Coronary artery (tissue), 2 donors: ENCODE data around the gene DUSP1.

ENCODE experiments used
- DNase-seq: peaks from one replicate; pipeline ENCODE4 v3.0.0-alpha.2; 2017; ENCODE audit warnings: low spot score
- H3K27ac ChIP-seq, 2 donors: fragments of 200-600 bp; sonication (generic); one replicate each; pipeline ENCODE4 v1.5.1; 2016 to 2019
- H3K4me3 ChIP-seq: fragments of 200-600 bp; sonication (generic); 2 replicates; pipeline ENCODE4 v1.5.1; 2016; ENCODE audit warnings: mild to moderate bottlenecking, moderate library complexity
- TF ChIP-seq, protein P1 (sequence below): fragments of 200-600 bp; sonication (generic); IDR thresholded peaks from one replicate; pipeline ENCODE4 v1.5.1; 2019; ENCODE audit warnings: antibody characterized with exemption

Gene DUSP1

DNA sequence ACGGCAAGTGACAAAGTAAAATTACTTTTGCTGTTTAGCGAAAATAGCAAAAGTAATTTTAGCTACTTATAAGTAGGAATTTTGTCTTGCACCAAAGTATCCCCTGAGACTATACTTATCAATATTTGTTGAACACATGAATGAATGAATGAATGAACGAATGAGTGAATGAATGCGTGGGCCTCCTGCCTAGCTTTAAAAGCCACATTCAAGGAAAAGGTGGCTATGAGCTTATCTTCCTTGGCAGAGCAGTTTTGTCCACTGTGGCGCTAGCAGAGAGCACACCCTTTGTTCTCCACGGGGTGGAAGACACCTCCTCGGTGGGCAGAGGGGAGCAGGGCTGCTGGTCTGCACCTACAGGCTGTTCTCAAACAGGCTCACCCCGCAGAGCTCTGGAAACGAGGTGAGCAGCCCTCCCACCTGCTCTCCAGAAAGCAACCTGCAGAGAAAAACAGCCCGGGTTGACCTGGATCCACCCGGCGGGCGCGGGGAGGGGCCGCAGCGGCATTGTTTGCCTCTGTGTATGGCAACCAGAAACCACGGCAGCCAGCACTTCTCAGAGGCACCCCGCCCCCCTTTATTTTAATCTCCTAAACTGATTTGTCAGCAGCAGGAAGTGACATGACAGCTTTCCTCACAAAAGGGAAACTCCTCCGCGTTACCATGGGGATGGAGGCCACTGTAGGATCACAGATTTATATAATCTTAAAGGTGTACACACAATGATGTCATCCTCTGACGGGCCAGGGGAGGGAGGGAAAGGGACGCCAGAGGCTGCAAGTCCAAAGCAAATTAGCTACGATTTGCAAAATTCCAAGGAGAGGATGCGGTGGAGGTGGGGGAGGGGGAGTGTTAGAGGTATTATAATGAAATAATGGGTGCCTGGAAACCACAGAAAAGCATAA lies 5.9 kb downstream of the DUSP1 start:
- Histone ChIP-seq H3K27ac (peak overlapping the region; percentile 93 to 98), H3K4me3 (peak overlapping the region; percentile 86)
- peak; percentile 98 for DNase-seq
- TF ChIP-seq, protein P1, sequence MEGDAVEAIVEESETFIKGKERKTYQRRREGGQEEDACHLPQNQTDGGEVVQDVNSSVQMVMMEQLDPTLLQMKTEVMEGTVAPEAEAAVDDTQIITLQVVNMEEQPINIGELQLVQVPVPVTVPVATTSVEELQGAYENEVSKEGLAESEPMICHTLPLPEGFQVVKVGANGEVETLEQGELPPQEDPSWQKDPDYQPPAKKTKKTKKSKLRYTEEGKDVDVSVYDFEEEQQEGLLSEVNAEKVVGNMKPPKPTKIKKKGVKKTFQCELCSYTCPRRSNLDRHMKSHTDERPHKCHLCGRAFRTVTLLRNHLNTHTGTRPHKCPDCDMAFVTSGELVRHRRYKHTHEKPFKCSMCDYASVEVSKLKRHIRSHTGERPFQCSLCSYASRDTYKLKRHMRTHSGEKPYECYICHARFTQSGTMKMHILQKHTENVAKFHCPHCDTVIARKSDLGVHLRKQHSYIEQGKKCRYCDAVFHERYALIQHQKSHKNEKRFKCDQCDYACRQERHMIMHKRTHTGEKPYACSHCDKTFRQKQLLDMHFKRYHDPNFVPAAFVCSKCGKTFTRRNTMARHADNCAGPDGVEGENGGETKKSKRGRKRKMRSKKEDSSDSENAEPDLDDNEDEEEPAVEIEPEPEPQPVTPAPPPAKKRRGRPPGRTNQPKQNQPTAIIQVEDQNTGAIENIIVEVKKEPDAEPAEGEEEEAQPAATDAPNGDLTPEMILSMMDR = no peak

DNA sequence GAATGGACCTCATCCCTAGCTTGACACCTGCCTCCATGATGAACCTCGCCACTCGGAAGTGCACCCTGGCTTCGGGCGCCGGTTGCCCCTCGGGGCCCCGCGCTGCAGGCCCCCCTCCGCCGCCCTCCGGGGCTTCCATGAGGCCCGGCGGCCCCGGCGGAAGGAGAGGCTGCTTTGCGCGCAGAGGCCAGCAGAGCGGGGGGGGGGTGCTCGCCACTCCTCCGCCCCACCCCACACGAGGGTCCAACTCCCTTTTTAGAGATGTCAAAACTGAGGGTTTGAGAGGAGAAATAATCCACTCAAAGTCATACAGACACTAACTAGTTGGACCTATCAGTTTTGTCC lies 7.9 kb downstream of the DUSP1 start:
- DNase-seq = no peak
- TF ChIP-seq, protein P1 = no peak
- Histone ChIP-seq H3K4me3 (no peak overlapping the region), H3K27ac (peak overlapping the region in 1 of 2 donors; percentile 54)

DNA sequence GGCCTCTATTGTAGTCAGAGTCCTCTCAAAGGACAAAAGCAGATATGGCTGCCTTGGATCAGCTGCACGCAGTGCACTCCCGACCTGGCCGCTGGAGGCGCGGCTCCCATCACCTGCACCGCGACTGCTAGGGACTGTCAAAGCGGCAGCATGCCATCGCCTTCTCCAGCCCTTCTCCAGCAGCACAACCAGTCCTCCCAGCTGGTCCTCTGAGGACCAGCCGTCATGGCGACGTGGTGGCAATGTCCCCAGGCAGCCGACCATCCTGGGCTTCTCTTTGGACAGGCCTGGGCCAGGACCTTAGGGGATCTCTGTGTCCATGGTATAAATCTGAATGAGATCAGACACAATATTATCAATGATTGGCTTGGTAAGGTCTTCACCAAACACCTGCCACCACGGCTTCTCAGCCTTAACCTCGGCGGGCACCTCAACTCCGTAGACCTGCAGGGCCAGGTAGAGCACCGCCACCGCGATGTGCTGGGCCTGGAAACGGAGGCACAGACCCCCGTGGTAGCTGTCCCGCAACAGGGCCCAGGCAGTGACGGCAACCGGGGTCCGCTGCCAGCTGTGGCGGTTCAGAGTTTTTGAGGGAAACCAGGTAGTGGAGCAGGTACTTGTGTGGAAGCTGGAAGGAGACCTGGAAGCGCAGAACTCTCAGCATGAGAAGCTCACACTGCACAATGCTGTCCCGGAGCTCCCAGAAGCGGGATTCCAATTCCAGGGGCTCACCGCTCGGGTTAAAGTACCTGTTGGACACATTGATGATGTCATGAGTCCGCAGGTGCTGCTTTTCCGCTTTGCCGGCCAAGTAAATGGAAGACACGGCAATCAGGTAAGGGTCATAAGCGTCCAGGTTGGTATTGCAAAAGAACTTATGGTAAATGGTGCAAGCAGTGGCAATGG lies 8.5 kb downstream of the DUSP1 start:
- no peak overlapping the region for H3K27ac ChIP-seq

DNA sequence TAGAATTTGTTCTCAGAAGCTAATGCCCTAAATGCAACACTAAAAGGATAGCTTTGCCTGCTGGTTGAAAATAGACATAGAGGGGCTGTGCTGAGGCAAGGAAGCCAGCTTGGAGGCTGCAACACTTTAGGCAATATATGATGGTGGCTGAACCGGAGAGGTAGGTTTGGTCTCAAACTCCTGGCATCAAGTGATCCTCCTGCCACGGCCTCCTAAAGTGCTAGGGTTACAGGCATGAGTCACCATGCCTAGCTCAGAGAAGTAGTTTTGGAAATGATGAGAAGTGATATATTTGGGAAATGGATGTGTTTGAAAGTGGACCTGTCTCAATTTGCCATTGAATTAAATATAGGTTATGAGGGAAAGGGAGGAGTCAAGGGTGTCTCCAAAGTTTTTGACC lies 10.0 kb downstream of the DUSP1 start:
- no peak overlapping the region for H3K27ac ChIP-seq
- TF ChIP-seq, protein P1 = no peak
- no peak overlapping the region for H3K4me3 ChIP-seq
- DNase-seq = no peak

More for the DNA sequence above, 8.5 kb downstream of the DUSP1 start:
- TF ChIP-seq, protein P1 = no peak
- no peak overlapping the region for H3K4me3 ChIP-seq
- no peak for DNase-seq

DNA sequence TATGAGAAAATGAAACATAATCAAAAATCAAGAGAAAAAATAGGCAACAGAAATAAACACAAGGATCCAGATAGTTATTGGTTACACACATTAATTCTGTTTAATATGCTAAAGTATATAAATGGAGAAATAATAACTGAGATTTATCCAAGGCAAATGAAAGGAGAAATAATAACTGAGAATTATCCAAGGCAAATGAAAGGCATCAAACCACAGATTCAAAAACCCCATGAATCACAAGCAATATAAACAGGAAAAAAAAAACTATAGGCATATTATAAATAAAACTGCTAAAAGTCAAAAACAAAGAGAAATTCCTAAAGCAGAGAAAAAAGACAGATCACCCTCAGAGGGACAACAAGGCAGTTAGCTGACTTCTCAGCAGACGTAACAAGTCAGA lies 10.9 kb downstream of the DUSP1 start:
- DNase-seq = no peak
- no peak overlapping the region for H3K4me3 ChIP-seq
- TF ChIP-seq, protein P1 = no peak
- no peak overlapping the region for H3K27ac ChIP-seq

DNA sequence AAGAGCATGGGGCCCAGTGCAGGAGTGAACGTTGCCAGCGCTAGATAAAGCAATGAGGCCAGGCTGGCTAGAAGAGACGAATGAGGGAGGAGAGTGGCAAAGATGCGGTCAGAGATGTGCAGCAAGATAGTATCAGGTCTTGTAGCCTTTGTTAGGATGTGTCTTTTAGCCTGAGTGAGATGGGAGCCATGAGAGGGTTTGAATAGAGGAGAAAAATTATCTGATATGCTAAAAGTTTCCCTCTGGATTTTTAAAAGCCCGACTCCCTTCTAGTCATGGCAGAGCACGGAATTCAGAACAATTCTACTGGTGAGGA lies 12.2 kb downstream of the DUSP1 start:
- no peak overlapping the region for H3K4me3 ChIP-seq
- peak overlapping the region in 1 of 2 donors; percentile 52 for H3K27ac ChIP-seq
- no peak for DNase-seq
- TF ChIP-seq, protein P1 = no peak
